ENCODE results near the gene SP6.

The SP6 gene

GRCh38 chr17:47888293-47888692 is 37.3 kb upstream of the SP6 start:
- H3K9me3 ChIP-seq (ENCODE audit: insufficient read depth, low read length) = no peaks in the 10 kb centered on the region
- H4K20me1 ChIP-seq (ENCODE audit: insufficient read depth, low read length) = no peaks in the 10 kb centered on the region
- no peak overlapping the region for H3K27ac ChIP-seq (ENCODE audit: low read length)
- no peak overlapping the region; the same call in 1 of the 2 replicates for H2AFZ ChIP-seq (ENCODE audit: low read depth, low read length)
- no peaks in the 10 kb centered on the region for H3K27me3 ChIP-seq (ENCODE audit: low read depth, low read length)
- no peak overlapping the region for H3K4me2 ChIP-seq (ENCODE audit: low read length)
- TF ChIP-seq EZH2phosphoT487 (IDR thresholded peaks at IDR 0.05; ENCODE audit: low read depth) = no peak
- TF ChIP-seq, protein P1, sequence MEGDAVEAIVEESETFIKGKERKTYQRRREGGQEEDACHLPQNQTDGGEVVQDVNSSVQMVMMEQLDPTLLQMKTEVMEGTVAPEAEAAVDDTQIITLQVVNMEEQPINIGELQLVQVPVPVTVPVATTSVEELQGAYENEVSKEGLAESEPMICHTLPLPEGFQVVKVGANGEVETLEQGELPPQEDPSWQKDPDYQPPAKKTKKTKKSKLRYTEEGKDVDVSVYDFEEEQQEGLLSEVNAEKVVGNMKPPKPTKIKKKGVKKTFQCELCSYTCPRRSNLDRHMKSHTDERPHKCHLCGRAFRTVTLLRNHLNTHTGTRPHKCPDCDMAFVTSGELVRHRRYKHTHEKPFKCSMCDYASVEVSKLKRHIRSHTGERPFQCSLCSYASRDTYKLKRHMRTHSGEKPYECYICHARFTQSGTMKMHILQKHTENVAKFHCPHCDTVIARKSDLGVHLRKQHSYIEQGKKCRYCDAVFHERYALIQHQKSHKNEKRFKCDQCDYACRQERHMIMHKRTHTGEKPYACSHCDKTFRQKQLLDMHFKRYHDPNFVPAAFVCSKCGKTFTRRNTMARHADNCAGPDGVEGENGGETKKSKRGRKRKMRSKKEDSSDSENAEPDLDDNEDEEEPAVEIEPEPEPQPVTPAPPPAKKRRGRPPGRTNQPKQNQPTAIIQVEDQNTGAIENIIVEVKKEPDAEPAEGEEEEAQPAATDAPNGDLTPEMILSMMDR (IDR thresholded peaks at IDR 0.05; ENCODE audit: low read depth, low read length) = no peak
- H3K4me3 ChIP-seq (ENCODE audit: low read length) = no peak overlapping the region
- H3K4me1 ChIP-seq (ENCODE audit: low read length) = peaks cover 58% of the 10 kb centered on the region
- no peaks in the 10 kb centered on the region for H3K79me2 ChIP-seq (ENCODE audit: low read length)
- H3K36me3 ChIP-seq (replicated peaks; ENCODE audit: low read depth, low read length) = no peaks in the 10 kb centered on the region
- no peak overlapping the region for H3K9ac ChIP-seq (ENCODE audit: low read length)

DNA sequence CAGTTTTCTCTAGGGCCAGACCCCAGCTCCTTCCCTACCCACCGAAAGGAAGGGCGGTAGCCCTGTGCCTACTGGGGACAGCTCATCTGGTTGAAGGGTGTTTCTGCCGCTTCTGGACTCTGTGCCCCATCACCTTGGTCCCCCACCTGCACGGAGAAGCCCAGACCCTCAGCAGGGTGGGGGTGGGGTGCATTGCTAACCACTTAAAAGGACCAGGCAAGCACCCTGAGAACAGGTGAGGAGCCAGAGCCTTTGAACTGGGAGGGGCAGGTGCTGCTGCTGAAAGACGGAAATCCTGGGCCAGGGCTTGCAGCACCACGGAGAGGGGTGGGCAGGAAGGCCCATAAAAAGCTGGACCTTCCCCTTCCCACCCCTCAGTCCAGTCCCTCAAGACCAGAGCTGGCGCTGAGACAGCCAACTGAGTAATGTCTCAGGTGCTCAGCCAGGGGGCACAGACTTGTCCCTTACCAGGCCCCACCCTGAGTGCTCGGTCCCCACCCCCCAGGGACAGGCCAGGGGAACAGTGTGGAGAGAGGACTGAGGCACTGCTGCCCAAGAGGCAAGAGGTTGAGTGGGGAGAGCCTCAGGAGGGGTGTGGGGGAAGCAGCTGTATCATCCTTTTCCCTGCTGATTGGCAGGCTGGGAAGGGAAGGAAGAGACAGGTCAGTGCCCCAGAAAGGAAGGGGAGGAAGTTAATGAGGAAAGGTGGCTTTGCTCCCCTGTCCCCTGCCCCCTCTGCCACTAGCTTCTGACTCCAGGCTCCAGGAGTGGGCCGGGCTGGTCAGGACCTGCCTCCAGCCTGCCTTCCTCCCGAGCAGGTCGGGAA is 34.2 kb upstream of the SP6 start:
- Histone ChIP-seq H3K9ac (ENCODE audit: low read length) (peak overlapping the region; percentile 24; the same call in 1 of the 2 replicates), H2AFZ (ENCODE audit: low read depth, low read length) (peak overlapping the region; percentile 62), H3K36me3 (replicated peaks; ENCODE audit: low read depth, low read length) (no peaks in the 10 kb centered on the region), H3K4me3 (ENCODE audit: low read length) (no peak overlapping the region; the same call in 1 of the 2 replicates), H3K4me1 (ENCODE audit: low read length) (peaks cover 63% of the 10 kb centered on the region), H3K27me3 (ENCODE audit: low read depth, low read length) (no peaks in the 10 kb centered on the region), H3K4me2 (ENCODE audit: low read length) (peak overlapping the region; percentile 43), H4K20me1 (ENCODE audit: insufficient read depth, low read length) (no peaks in the 10 kb centered on the region), H3K9me3 (ENCODE audit: insufficient read depth, low read length) (no peaks in the 10 kb centered on the region), H3K27ac (ENCODE audit: low read length) (peak overlapping the region; percentile 28; the same call in 1 of the 2 replicates), H3K79me2 (ENCODE audit: low read length) (no peaks in the 10 kb centered on the region)
- TF ChIP-seq EZH2phosphoT487 (IDR thresholded peaks at IDR 0.05; ENCODE audit: low read depth) = no peak
- TF ChIP-seq, protein P1 (IDR thresholded peaks at IDR 0.05; ENCODE audit: low read depth, low read length) = no peak

GRCh38 chr17:47884427-47884740 is 33.4 kb upstream of the SP6 start:
- H3K4me3 ChIP-seq (ENCODE audit: low read length) = no peak overlapping the region
- H3K4me2 ChIP-seq (ENCODE audit: low read length) = peak overlapping the region; percentile 43; the same call in 1 of the 2 replicates
- no peaks in the 10 kb centered on the region for H3K79me2 ChIP-seq (ENCODE audit: low read length)
- H3K4me1 ChIP-seq (ENCODE audit: low read length) = peaks cover 64% of the 10 kb centered on the region
- no peak overlapping the region for H2AFZ ChIP-seq (ENCODE audit: low read depth, low read length)
- no peaks in the 10 kb centered on the region for H3K36me3 ChIP-seq (replicated peaks; ENCODE audit: low read depth, low read length)
- no peaks in the 10 kb centered on the region for H4K20me1 ChIP-seq (ENCODE audit: insufficient read depth, low read length)
- no peaks in the 10 kb centered on the region for H3K27me3 ChIP-seq (ENCODE audit: low read depth, low read length)
- H3K9ac ChIP-seq (ENCODE audit: low read length) = no peak overlapping the region
- H3K27ac ChIP-seq (ENCODE audit: low read length) = no peak overlapping the region; the same call in 1 of the 2 replicates
- H3K9me3 ChIP-seq (ENCODE audit: insufficient read depth, low read length) = no peaks in the 10 kb centered on the region
- TF ChIP-seq, protein P1 (IDR thresholded peaks at IDR 0.05; ENCODE audit: low read depth, low read length) = no peak
- TF ChIP-seq EZH2phosphoT487 (IDR thresholded peaks at IDR 0.05; ENCODE audit: low read depth) = no peak

DNA sequence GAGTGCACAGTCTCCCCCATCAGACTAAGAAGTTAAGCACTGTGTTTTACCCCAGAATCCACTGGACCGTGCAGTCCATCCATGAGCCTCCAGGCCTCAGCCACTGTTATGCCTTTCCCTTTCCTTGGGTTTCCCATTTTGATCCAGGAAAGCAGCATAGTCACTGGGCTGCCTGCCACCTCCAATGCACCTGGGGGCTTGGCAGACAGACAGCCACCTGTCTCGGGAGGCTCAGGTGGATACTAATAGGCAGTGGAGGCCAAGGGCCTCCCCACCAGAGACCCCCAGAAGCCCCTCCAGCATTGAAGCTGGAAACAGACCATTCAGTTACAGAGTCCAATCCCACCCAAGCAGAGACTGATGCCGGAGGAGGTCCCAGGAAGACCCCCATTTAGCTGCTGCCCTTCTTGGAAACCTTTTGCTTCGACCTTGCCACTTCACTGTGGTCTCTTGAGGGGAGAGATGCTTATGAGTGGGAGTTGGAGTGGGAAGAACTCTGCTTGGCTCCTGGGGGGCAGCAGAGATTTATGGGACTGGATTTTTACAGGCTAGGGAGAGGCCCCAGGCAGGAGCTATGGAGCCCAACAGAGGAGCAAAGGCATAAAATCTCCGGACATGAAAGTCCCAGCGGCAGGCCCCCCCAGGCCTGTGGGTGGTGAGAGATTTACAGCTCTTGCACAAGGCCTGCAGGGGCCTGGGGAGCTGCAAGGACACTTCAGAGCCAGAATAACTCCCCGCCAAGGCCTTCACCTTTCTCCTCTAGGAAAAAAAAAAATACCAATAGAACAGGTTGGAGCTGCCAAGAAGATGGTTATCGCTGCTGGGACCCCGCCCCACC is 32.8 kb upstream of the SP6 start:
- Histone ChIP-seq H3K4me2 (ENCODE audit: low read length) (no peak overlapping the region), H3K27me3 (ENCODE audit: low read depth, low read length) (no peaks in the 10 kb centered on the region), H2AFZ (ENCODE audit: low read depth, low read length) (no peak overlapping the region), H3K9me3 (ENCODE audit: insufficient read depth, low read length) (no peaks in the 10 kb centered on the region), H3K4me1 (ENCODE audit: low read length) (peaks cover 64% of the 10 kb centered on the region), H4K20me1 (ENCODE audit: insufficient read depth, low read length) (no peaks in the 10 kb centered on the region), H3K36me3 (replicated peaks; ENCODE audit: low read depth, low read length) (no peaks in the 10 kb centered on the region), H3K4me3 (ENCODE audit: low read length) (no peak overlapping the region), H3K27ac (ENCODE audit: low read length) (no peak overlapping the region), H3K79me2 (ENCODE audit: low read length) (no peaks in the 10 kb centered on the region), H3K9ac (ENCODE audit: low read length) (no peak overlapping the region)
- TF ChIP-seq, protein P1 (IDR thresholded peaks at IDR 0.05; ENCODE audit: low read depth, low read length) = no peak
- no peak for TF ChIP-seq EZH2phosphoT487 (IDR thresholded peaks at IDR 0.05; ENCODE audit: low read depth)

All from OCI-LY3 (cell line).